Posterior cingulate gyrus (tissue), 11 donors: ENCODE measurements around the gene CD84.
"Not testable (repeated sequence)": the region's sequence is repeated elsewhere in the genome, so short reads cannot be mapped to it uniquely, and the experiment has no call there.

Experiments used
- DNase-seq, 10 donors: peaks; one replicate each; pipeline versions ENCODE4 v3.0.0 to v3.0.0-alpha.2; 2020 to 2021; ENCODE audit warnings: mixed read lengths in 3 of 10
- intact Hi-C: fragments of 100-400 bp; cut with DNase I; formaldehyde crosslinking; loops from one replicate; pipeline ENCODE4 v1.15.1; 2023

The CD84 gene, protein sequence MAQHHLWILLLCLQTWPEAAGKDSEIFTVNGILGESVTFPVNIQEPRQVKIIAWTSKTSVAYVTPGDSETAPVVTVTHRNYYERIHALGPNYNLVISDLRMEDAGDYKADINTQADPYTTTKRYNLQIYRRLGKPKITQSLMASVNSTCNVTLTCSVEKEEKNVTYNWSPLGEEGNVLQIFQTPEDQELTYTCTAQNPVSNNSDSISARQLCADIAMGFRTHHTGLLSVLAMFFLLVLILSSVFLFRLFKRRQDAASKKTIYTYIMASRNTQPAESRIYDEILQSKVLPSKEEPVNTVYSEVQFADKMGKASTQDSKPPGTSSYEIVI

DNA sequence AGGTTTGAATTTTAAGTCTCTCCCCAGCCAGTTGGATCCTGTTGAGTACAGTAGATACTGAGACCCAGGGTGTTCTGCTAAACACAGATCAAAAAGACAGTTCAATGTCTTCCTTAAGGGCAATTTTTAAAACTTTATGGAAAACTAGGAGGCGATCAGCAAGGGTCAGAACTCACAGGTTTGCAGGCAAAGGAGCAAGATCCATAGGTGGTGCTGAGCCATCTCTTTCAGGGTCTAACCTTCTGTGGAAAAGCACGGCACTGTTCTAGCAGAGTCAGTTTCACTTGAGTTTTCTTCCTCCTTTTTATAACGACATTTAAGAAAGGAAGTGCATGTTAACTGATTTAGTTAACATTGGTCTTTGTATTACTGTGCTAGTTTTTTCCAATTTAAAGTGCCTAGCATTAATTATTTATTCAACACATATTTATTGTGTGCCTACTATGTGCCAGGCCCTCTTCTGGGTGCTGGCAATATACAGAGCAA is at the start of gene CD84:
Gene CD84, minus strand, starts transcription at position 281 of the 486 bp plus-strand sequence. Its CDS starts 59 bp downstream, at position 222.
- DNase-seq, result no peak

DNA sequence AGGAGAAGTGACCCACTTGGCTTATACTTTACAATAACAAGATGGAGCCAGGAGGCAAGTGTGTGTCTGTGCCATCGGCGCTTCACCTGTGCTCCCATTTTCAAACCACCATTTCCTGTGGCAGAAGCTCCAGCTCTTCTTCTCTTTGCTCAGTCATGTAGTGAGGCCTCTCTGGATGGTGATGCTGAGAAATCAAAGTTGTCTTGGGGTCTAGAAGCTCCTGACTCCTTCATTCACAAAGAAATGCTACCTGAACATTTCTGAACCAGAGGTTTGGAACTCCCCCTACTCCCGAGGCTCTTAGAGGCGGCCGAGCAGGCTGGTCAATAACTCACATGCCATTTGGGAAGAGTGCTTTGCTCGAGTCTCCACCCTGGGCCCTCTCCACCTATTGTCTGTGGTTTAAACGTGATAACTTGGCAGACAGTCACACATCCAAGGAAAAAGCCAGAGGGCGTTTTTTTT is 49.5 kb upstream of the CD84 start:
- intact Hi-C loops, result no loop called here
- no peak for DNase-seq

More for the DNA sequence above, at the start of gene CD84:
- intact Hi-C loops, result no loop called here

DNA sequence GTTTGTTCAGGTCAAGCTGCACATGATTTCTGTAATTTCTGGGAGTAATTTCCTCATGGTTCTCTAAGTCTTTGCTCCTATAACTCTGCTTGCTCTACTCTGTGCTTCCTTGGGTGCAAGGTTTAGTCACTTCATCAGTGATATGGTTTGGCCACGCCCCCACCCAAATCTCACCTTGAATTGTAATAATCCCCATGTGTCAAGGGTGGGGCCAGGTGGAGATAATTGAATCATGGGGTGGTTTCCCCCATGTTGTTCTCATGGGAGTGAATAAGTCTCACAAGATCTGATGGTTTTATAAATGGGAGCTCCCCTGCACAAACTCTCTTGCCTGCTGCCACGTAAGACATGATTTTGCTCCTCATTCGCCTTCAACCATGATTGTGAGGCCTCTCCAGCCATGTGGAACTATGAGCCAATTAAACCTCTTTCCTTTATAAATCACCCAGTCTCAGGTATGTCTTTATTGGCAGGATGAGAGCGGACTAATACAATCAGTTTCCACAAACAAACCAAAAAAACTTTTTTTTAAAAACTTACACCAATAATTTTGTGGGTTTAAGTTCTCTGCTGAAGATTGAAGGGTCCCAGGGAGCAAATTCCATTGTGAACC is 48.5 kb upstream of the CD84 start:
- intact Hi-C loops, DNase-seq: not testable (repeated sequence)

DNA sequence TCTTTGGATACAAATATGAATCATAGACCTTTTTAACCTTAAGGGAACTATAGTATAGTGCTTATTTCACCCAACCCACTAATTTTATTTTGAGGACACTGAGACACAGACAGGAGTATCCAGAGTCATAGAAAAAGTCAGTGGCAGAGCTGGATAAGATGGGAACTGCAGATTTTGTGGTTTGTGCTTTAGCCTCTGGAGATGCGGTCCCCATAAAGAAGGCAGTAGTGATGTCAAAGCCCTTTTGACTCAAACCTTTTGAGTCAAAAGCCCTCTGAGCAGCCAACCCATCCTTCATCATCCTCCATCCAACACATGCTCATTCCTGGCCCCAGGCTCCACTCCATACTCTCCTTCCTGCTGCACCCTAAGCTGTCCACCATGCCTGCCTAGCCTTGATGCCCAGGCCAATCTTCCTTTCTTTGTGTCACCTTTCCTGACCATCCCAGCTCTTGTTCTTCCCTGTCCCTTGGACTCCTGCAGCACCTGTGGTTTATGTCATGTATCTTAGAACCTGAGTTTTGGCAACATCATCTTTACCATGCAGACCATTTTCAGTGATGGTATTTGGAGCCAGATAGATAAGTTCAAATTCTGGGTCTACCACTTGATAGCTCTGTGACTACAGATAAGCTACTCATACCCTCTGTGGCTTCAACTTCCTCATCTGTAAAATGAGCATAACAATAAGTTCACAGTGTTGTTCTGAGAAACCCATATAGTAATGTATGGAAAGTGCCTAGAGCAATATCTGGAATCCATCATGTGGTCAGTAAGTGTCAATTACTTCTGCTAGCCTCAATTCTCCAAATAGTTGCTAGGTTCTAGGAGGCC is 47.4 kb upstream of the CD84 start:
- no peak for DNase-seq
- intact Hi-C loops, result no loop called here

DNA sequence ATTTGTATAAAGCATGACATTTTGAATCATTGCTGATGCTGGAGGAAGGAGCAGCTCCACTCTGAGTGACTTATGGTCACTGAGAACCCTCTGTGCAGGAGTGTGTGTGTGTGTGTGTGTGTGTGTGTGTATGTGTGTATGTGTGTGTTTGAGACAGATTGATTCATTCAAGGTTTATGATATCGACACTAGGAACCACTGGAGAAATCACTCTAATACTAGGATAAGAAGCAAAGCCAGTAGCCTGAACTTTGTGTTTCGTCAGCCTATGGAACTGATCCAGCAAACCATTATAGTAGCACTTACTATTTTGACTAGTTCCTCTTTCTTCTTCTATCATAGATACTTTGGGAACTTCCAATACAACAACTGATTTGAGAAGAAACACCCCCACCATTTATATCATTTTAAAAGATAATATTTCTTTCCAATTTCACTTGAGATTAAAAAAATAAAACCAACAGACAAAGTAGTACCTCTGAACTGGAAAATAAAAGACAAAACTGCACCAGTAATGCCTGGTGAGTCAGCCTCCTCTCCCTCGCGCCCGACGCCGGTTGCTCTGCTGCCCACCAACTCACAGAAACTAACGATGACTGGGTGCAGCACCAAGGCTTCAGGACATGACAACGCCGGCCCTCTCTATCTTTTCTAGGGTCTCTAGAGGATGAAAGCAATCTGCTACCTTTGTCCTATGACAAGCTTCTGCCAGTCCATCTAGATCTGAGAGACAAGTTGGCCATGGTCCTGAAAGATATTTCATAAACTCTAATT is 46.6 kb upstream of the CD84 start:
- no peak for DNase-seq
- intact Hi-C loops, result no loop called here

DNA sequence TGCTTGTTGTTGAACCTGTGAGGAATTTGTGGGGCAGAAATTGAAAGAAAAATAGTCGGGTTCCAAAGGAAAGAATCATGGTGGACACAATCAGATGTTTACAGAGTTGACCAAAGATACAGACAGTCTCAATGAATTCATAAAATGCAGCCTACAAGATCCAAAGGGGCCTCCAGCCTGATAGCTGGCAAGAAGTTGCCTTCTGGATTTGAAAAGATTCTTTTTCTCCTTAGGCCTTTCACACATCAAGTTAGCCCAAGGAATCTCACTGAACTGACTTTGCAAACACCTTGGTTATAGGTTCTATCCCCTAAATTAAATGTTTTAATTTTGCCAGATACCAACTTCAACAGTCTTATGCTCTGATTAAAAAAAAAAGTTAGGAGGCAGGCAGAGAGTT is 46.0 kb upstream of the CD84 start:
- intact Hi-C loops, result no loop called here
- DNase-seq, result no peak

DNA sequence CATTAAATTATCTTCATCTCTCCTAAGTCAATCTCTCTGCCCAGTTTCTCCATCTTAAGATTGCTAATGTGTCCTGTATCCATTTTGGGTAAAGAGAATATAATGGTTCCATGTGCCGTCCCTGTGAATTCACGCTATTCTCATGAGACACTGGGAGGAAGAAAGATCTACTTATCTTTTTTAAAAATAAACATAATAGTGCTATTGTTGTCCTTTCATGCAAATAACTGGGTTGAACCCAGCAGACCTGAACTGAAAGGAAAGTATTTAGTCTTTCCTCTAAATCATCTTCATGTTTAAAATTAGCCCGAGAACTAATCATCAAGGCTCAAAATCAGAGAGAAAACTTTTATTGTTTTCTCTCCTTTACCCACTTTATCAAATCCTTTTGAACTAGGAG is 45.2 kb upstream of the CD84 start:
- no peak for DNase-seq
- intact Hi-C loops, result no loop called here

DNA sequence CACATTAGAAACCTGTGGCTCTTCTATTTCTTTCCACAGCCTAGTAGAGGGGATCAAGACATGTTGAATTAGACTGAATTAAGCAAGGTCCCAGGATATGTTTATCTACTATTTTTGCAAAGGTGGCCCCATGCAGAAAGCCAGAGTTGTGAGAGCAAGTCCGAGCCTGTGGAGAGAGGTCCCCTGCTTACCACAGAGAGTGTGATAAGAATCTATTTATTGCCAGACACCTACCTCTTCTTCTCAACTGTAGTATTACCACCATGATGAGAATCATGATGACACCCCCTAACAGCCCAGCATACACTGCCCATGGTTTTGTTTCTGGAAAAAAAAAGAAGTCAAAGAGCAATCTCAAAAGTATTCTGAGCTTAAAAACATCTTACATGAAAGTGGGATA is 44.6 kb upstream of the CD84 start:
- DNase-seq, result no peak
- intact Hi-C loops, result no loop called here

DNA sequence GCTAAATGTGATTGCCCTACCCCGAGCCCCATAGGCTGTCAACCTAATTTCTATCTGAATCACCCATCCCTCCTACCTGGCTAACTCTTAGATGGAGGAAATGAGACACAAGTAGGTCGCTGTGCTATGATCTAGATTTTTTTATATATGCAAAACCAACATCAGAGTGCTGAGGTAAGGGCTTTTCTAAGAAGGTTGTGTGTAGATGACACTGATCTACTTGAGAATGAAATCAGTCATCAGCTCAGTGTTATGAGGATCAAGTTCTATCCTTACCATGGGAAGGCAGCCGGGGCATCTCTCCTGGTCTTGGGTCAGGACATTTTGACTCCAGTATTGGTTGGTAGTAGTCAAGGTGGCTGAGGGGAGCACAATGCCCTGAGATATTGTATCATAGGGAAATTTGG is 43.9 kb upstream of the CD84 start:
- DNase-seq, result no peak
- intact Hi-C loops, result no loop called here

DNA sequence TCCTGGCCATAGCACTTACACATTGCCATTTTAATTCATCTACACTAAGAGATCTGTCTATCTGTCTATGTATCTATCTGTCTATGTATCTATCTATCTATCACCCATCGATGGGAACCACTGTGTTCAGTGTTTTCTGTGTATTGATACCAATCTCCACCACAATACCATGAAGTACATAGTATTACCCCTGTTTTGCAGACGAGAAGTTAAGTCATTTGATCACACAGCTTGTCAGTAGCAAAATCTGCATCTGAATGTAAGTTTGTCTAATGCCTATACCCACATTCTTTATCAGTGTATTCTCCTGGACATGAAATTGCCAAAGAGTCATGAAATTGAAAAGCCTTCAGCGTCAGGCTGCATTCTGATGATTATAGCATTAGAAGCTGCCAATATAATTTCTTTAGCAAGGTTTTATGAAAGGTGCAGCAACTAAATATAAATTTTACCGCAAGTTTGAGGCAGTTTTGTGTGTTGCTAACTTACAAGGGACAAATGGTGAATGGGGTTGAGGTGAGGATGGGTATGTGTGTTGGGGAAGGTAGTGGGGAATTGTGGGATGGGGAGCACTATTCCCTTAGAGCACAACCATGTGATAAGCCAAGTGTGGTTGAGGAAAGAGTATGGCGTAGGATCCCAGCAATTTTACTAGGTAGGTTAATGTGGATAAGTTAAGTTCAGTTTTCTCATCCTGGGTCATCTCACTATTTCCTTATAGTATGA is 43.4 kb upstream of the CD84 start:
- intact Hi-C loops, result no loop called here
- DNase-seq, result no peak

DNA sequence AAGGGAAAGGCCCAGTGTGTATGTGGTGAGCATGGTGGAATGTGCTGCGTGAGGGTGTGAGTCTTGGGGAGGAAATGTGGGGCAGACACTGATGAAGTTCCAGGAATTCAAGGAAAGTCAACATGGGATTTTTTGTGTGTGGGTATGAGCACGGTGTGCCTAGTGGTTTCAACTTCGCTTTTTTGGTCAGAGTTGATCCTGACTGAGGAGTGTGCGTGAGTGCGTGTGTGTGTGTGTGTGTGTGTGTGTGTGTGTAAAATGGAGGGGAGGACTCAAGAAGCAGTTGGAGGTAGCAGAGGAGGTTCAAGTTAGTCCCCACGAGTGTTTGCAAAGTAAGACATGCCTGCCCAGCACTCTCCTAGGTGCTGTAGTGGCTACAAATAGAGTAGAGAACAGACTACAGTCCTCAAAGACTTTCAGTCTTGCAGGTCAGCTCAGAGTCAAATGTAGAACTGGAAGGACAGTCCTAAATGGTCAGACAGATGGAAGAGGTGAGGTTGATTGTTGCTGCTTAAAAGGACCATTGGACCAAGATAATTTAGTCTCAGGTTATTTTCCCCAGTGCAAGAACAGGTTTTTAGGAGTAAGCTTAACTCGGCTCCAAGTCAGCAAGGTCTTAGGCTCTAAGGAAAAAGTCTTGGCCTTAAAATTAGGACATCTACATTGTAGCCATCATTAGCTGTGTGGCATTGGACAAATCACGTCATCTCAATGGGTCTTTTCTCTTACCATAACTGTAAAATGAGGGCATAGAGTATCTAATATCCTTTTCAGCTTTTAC is 42.5 kb upstream of the CD84 start:
- no peak for DNase-seq
- intact Hi-C loops, result no loop called here

DNA sequence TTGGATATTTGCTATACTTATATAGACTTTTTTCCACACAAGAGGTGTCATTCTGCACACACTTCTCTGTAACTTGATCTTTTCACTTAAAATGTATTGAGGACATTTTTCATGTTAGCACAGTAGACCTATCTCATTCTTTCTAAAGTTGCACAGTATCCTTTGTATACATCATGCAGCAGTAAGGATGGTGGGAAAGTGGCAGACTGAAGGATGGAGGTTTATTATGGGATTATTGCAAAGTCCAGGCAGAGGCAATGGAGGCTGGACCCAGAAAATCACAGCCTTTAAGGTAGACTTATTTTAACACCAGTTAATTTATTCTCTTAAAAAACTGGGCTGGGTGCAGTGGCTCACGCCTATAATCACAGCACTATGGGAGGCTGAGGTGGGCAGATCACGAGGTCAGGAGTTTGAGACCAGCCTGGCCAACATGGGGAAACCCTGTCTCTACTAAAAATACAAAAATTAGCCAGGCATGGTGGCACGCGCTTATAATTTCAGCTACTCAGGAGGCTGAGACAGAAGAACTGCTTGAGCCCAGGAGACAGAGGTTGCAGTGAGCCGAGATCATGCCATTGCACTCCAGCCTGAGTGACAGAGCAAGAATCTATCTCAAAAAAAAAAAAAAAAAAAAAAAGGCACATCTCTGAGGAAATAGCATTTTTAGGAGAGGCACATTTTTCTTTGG is 41.8 kb upstream of the CD84 start:
- intact Hi-C loops, result no loop called here
- no peak for DNase-seq

DNA sequence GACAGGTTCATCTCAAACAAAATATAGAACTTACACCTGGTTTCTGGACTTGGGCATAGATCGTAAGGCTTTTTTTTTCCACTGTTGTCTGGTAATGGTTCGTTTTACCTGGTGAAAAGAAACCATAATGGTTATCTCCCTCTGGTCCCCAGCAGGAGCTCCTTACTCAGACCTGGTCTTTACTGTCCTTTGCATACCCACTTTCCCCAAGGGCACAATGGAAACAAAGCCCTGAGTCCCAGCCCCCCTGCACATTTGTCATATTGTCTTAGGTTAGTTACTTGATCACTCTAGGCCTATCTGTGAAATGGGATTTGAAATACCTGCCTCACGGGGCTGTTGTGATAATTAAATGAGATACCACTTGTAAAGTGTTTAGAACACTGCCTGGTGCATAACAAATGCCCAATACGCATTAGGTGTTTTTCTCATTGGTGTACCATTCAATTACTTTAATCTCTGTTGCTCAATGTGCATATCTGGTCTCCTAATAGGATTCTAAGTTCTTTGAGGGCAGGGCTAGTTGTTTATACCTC is 40.5 kb upstream of the CD84 start:
- no peak for DNase-seq
- intact Hi-C loops, result no loop called here

DNA sequence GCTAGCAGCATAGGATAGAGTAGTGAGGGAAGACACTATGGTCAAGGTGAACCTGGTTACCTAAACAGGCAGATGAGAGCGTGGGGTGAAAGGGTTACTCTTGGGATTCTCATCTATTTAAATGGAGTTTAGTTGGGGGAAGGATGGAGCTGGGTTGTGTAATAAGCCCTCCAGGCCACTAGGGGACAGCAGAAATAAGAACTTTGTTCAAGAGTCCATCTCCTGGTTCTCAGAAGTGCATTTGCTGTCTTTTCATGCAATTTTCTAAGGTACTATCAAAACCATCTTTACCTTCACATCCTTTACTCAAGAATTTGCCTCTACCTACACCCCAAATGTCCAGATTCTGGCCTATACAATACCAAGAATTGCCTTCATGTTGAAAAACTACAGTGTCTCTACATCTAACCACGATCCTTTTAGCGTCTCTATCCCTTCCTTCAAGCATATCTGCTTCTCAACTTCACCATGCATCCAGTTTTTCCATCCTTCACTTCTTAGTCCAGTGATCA is 39.5 kb upstream of the CD84 start:
- intact Hi-C loops, result no loop called here
- DNase-seq, result no peak

DNA sequence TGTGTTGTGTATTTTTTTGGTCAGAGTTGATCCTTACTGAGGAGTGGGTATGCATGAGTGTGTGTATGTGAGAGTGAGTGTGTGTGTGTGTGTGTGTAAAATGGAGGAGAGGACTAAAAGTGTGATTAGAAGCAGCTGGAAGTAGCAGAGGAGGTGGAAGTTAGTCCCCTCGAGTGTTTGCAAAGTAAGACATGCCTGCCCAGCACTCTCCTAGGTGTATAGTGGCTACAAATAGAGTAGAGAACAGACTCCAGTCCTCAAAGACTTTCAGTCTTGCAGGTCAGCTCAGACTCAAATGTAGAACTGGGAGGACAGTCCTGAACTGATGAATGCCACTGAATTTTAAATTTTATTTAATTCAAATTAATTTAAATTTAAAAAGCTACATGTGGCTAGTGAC is 39.0 kb upstream of the CD84 start:
- intact Hi-C loops, result no loop called here
- DNase-seq, result no peak

DNA sequence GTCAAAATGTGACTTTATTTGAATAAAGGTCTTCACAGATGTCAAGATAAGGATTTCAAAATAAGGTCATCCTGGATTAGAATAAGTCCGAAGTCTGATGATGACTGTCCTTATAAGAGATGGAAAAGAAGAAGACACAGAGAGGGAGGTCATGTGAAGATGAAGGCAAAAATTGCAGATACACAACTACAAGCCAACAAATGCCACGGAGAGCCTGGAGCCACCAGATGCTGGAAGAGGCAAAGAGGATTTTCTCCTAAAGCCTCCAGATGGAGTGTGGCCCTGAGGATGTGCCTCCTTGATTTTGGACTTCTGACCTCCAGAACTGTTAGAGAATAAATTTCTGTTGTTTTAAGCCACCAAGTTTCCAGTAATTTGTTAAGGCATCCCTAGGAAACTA is 36.4 kb upstream of the CD84 start:
- no peak for DNase-seq
- intact Hi-C loops, result no loop called here

DNA sequence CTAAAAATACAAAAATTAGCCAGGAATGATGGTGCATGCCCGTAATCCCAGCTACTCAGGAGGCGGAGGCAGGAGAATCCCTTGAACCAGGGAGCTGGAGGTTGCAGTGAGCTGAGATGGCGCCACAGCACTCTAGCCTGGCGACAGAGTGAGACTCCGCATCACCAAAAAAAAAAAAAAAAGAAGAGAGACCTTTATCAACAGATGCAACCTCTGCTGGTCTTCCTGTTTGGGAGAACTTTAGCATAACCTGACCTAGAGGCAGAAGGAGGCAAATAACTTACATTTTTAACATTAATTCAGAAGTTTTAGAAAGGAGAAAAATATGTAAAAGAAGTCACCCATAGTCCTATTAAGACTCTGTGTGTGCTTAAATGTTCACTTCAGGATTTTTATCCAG is 35.1 kb upstream of the CD84 start:
- DNase-seq, result no peak
- intact Hi-C loops, result no loop called here

DNA sequence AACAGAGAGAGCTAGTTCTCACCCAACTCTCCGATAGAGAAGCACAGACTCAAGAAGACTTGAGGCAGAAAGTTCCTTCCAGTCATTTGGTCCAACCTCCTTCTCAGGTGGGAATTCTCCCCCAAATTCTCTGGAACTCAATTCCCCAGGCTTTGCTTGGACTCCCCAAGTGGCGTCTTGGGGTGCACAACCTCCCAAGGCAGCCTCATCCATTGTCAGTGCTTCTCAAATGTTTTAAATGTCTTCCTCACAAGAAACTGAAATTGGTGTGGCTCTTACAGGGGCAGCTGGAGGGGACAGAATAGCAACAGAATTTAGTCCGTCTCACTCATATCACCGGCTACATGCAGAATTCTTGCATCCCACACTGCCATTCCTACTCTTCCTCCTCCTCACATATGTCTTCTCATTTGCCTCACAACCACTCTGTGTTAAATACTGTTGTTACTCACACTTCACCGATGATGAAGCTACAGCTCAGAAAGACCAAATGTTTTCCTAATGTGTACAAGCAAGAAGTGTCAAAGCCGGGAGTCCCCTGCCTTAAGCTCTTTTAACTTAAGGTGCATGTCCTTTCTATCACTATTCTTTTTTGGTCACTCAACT is 33.4 kb upstream of the CD84 start:
- DNase-seq, result no peak
- intact Hi-C loops, result no loop called here
